Body of pancreas (tissue), 4 donors: ENCODE results near the gene SBNO2. TPM values are rescaled to one million over a fixed set of nuclear protein-coding genes. Genes with fewer than 3 reads are reported as not detected.
A peak's percentile ranks its signal among the peaks of the same experiment; 100 is the strongest.
"Not testable (repeated sequence)": the region's sequence is repeated elsewhere in the genome, so short reads cannot be mapped to it uniquely, and the experiment has no call there.

ENCODE experiments used
- ATAC-seq: fragments of 150-250 bp; one replicate; pipeline ENCODE4 v1.9.1; 2016
- DNase-seq, 4 donors: peaks; one replicate each; pipeline ENCODE4 v3.0.0-alpha.2; 2019
- H3K27ac ChIP-seq, 4 donors: fragments of 200-600 bp; sonication (generic); 1 replicate in 3 of 4; 2 replicates in 1 of 4; pipeline versions ENCODE4 v1.5.1 to v1.6.1; 2016 to 2019; ENCODE audit warnings: mild to moderate bottlenecking in 1 of 4, mixed read lengths in 1 of 4, moderate library complexity in 1 of 4
- H3K27me3 ChIP-seq, 2 donors: fragments of 200-600 bp; sonication (generic); one replicate each; pipeline ENCODE4 v1.6.0; 2016; ENCODE audit warnings: mild to moderate bottlenecking in 1 of 2
- H3K36me3 ChIP-seq, 2 donors: fragments of 200-600 bp; sonication (generic); replicated peaks in 1 of 2; 2 replicates each; pipeline ENCODE4 v1.5.1; 2016; ENCODE audit warnings: low read depth in 2 of 2; ENCODE audit not compliant: insufficient read depth in 1 of 2
- H3K4me1 ChIP-seq: fragments of 200-600 bp; sonication (generic); one replicate; pipeline ENCODE4 v1.6.0; 2016
- H3K4me3 ChIP-seq, 2 donors: fragments of 200-600 bp; sonication (generic); 1 replicate in 1 of 2; 2 replicates in 1 of 2; pipeline ENCODE4 v1.5.1; 2016 to 2019
- H3K9me3 ChIP-seq, 3 donors: fragments of 200-600 bp; sonication (generic); 1 replicate in 2 of 3; 2 replicates in 1 of 3; pipeline ENCODE4 v1.5.1; 2016
- POLR2A ChIP-seq, 3 donors: fragments of 450-650 bp; IDR thresholded peaks; one replicate each; pipeline ENCODE4 v1.6.1; 2016; ENCODE audit warnings: antibody characterized with exemption in 3 of 3, mild to moderate bottlenecking in 2 of 3
- WGBS, 2 donors: methylation state at CpG; one replicate each; pipeline ENCODE4 v1.1.5; 2017; 5-methylcytosine and 5-hydroxymethylcytosine counted together
- intact Hi-C: fragments of 100-400 bp; cut with DNase I; formaldehyde crosslinking; loops from one replicate; pipeline ENCODE4 v1.15.1; 2023
- total RNA-seq, 2 donors: library from RNA; depleted of rRNA; stranded (reverse); fragments of >200 nt; gene quantifications; one replicate each; pipeline ENCODE4 v1.1.0, GENCODE V29; 2016
- TF ChIP-seq, protein P1 (sequence below), 7 experiments: fragments of 450-650 bp in 4 of 7; fragments of 200-600 bp in 3 of 7; sonication (generic) in 3 of 7; IDR thresholded peaks; one replicate each; pipeline ENCODE4 v1.5.1; 2016 to 2019; ENCODE audit warnings: antibody characterized with exemption in 7 of 7

The SBNO2 gene
- total RNA-seq, 2 donors from 2014 or later = 14.0 to 30.7 TPM

DNA sequence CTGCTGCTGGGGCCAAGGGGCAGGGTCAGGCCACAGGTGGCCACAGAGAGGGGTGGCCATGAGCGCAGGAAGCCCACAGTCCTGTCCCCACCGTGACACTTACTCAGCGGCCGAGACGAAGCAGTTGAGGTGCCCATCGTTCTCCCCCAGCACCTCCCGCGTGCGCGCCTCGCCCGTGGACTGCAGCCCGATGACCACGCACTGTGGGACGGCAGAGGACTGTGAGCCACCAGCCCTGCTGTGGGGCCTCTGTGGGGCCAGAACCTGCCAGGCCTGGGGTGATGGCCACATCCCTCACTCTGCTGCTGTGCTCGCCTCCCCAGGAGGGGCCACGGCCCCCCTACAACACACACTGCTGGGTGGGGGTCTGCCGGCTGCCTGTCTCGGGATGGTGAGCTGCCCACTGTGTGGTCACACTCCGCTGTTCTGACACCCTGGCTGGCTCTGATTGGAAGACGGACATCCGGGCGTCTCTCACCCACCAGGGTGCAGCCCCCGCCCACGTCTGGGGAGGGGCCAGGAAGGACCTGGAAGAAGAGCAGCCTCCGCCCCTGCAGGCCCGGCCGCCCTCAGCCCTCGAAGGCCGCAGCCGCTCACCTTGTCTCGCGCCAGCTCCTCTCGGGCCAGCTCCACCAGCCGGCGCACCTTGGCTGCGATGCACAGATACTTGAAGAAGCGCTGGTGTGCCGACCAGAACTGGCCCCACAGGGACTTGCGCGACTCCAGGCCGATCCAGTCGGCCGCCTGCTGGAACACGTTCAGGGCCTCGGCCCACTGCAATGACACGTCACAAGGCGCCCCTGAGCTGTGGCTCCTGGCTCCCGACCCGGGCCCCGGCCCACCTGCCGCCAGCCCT lies 57.1 kb downstream of the SBNO2 start:
- Histone ChIP-seq H3K4me3 (no peak overlapping the region), H3K9me3 (no peaks in the 10 kb centered on the region), H3K4me1 (peaks cover 19% of the 10 kb centered on the region), H3K27ac (no peak overlapping the region), H3K27me3 (no peaks in the 10 kb centered on the region), H3K36me3 (peaks cover 8 to 44% of the 10 kb centered on the region in 2 donors)
- intact Hi-C loops = no loop called here
- WGBS, 2 donors = 88 to 90% methylated on average over 5 to 43 of the region's 52 CpGs
- no peak for ATAC-seq
- DNase-seq = no peak
- no peak for TF ChIP-seq POLR2A (IDR thresholded peaks at IDR 0.05)
- TF ChIP-seq, protein P1, sequence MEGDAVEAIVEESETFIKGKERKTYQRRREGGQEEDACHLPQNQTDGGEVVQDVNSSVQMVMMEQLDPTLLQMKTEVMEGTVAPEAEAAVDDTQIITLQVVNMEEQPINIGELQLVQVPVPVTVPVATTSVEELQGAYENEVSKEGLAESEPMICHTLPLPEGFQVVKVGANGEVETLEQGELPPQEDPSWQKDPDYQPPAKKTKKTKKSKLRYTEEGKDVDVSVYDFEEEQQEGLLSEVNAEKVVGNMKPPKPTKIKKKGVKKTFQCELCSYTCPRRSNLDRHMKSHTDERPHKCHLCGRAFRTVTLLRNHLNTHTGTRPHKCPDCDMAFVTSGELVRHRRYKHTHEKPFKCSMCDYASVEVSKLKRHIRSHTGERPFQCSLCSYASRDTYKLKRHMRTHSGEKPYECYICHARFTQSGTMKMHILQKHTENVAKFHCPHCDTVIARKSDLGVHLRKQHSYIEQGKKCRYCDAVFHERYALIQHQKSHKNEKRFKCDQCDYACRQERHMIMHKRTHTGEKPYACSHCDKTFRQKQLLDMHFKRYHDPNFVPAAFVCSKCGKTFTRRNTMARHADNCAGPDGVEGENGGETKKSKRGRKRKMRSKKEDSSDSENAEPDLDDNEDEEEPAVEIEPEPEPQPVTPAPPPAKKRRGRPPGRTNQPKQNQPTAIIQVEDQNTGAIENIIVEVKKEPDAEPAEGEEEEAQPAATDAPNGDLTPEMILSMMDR (IDR thresholded peaks at IDR 0.05) = no peak

DNA sequence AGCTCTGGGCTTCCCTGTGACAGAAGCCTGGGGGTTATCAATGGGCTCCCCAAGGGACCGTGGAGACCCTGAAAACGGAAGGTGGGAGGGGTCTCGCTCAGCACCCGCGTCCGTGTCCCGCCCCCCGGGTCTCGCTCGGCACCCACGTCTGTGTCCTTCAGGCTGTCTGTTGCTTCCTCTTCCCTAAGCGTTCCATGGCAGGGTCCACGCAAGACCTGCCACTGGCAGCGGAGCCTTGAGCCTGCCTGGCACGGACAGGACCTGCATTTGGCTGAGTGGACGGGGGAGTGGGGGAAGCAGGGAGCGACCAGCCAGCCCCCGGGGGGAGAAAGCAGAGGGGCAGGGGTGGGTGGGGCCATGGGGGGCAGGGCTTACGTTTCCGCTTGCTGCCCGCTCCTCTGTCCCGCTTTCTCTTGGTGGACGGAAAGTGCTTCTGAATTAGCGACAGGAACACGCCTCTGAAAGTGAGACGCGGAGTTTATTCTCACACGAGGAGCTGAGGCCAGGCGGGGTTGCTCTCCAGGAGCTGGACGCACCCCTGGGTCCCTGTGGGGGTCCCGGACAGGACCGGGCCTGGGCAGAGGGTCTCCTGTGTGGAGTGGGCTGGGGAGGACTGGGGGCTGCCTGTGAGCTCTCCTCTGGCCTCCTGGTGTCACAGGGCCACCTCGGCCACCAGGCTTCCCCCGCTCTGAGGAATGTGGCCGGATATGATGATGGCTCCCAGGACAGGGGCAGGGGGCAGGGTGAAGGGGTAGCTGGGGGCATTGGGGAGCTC lies 58.2 kb downstream of the SBNO2 start:
- no peak for ATAC-seq
- Histone ChIP-seq H3K9me3 (no peaks in the 10 kb centered on the region), H3K27me3 (no peaks in the 10 kb centered on the region), H3K36me3 (peaks cover 8 to 38% of the 10 kb centered on the region in 2 donors), H3K27ac (no peak overlapping the region), H3K4me1 (peaks cover 19% of the 10 kb centered on the region), H3K4me3 (no peak overlapping the region)
- 94 to 98% methylated on average over 24 to 29 of the region's 35 CpGs for WGBS, 2 donors
- DNase-seq = no peak
- TF ChIP-seq POLR2A (IDR thresholded peaks at IDR 0.05) = no peak
- TF ChIP-seq, protein P1 (IDR thresholded peaks at IDR 0.05) = no peak
- intact Hi-C loops = no loop called here

DNA sequence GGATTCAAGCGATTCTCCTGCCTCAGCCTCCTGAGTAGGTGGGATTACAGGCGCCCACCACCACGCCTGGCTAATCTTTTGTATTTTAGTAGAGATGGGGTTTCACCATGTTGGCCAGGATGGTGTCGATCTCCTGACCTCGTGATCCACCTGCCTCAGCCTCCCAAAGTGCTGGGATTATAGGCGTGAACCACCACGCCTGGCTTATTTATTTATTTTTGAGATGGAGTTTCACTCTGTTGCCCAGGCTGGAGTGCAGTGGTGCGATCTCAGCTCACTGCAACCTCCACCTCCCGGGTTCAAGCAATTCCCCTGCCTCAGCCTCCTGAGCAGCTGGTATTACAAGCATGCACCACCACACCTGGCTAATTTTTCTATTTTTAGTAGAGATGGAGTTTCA lies 59.3 kb downstream of the SBNO2 start:
- WGBS, 2 donors = 91 to 95% methylated on average over 7 to 9 of the region's 9 CpGs
- not testable (repeated sequence) for H3K4me3 ChIP-seq, H3K27ac ChIP-seq, H3K9me3 ChIP-seq, DNase-seq, H3K27me3 ChIP-seq, ATAC-seq
- intact Hi-C loops = loop anchor here (5.0 kb wide), 1 partner anchor 78 kb away; no protein-coding TSS in a partner anchor
- peaks cover 8 to 31% of the 10 kb centered on the region in 2 donors for H3K36me3 ChIP-seq
- peaks cover 19% of the 10 kb centered on the region for H3K4me1 ChIP-seq

DNA sequence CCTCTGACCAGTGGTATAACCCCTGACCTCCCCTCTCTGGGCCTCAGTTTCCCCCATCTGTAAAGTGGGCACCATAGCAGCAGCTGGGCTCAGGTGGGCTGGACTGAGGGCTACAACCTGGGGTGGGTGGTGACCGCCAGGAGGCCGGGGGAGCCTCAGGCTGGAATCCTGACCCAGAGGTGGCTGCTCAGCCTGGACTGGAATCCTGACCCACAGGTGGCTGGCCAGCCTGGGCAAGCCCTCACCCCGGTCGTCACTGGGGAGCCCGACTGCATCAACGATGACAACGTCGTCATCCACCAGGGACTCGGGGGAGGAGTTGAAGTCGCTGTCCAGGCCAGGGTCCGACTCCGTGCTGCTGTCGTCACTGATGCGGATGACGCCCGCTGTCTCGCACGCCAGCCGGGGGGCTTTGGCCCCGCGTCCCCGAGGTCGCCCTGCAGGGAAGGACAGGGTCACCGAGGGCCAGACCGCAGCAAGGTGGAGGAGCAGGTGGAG lies 60.0 kb downstream of the SBNO2 start:
- H3K36me3 ChIP-seq = peaks cover 8 to 26% of the 10 kb centered on the region in 2 donors
- ATAC-seq (no peak), DNase-seq (no peak)
- H3K4me3 ChIP-seq = no peak overlapping the region
- WGBS, 2 donors = 89 to 100% methylated on average over 2 to 24 of the region's 25 CpGs
- peak overlapping the region in 3 of 4 donors; percentile 53 to 75 (median 64) for H3K27ac ChIP-seq
- H3K27me3 ChIP-seq = no peaks in the 10 kb centered on the region
- H3K4me1 ChIP-seq = peaks cover 19% of the 10 kb centered on the region
- TF ChIP-seq, protein P1 (IDR thresholded peaks at IDR 0.05) = no peak
- no peak for TF ChIP-seq POLR2A (IDR thresholded peaks at IDR 0.05)
- intact Hi-C loops = loop anchor here (5.0 kb wide), 1 partner anchor 78 kb away; no protein-coding TSS in a partner anchor
- no peaks in the 10 kb centered on the region for H3K9me3 ChIP-seq
